Measurements from ENCODE around the gene YPEL1. TPM values are rescaled to one million over a fixed set of nuclear protein-coding genes. Genes with fewer than 3 reads are reported as not detected.

The YPEL1 gene
- total RNA-seq, 1 experiment from 2014 or later, result 3.1 TPM

DNA sequence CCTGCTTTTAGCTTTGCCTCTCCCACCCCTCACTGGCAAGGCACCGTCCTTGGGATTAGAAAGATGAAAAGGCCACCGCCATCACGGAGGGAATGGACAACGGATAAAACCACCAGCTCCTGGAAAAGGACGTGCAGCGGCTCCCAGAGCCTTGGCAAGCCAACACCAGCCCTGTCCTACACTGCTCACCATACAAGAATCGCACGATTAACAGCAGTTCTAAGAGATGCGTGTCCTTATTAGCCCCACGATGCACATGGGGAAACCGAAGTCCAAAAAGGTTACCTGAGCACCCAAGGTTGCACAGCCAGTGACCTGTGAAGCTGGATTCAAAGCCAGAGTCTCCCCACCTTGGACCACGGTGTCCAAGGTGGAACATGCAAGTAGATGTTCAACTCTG lies 7.3 kb downstream of the YPEL1 start:
- intact Hi-C loops (cut with micrococcal nuclease), result no loop called here
- H3K9me3 ChIP-seq (ENCODE audit: control insufficient read depth in 1 of 2, insufficient read depth in 1 of 2, low read depth in 1 of 2, low read length in 2 of 2), result no peaks in the 10 kb centered on the region
- H2AFZ ChIP-seq (ENCODE audit: low read depth, low read length, poor library complexity, severe bottlenecking), result no peak overlapping the region
- H3K36me3 ChIP-seq (ENCODE audit: control insufficient read depth in 1 of 2, insufficient read depth in 2 of 2, low read length in 2 of 2), result no peaks in the 10 kb centered on the region
- CTCF ChIA-PET, result interaction anchor here (1.2 kb wide), 1 partner anchor 14 kb away, joined by 3 read pairs; no protein-coding TSS in a partner anchor
- ATAC-seq, result no peak
- no peaks in the 10 kb centered on the region for H3K9me2 ChIP-seq (ENCODE audit: insufficient read depth)
- no peak overlapping the region for H3K9ac ChIP-seq (ENCODE audit: low read length)
- no peaks in the 10 kb centered on the region for H3K79me2 ChIP-seq (ENCODE audit: insufficient read depth, low read length)
- TF ChIP-seq ELF1 (IDR thresholded peaks at IDR 0.05; ENCODE audit: borderline replicate concordance, low read depth), result no peak
- TF ChIP-seq, protein P1, sequence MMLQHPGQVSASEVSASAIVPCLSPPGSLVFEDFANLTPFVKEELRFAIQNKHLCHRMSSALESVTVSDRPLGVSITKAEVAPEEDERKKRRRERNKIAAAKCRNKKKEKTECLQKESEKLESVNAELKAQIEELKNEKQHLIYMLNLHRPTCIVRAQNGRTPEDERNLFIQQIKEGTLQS (IDR thresholded peaks at IDR 0.05), result no peak
- TF ChIP-seq CTCF (IDR thresholded peaks at IDR 0.05 in 2 of 3, conservative IDR thresholded peaks at IDR 0.05 in 1 of 3; ENCODE audit: borderline replicate concordance in 1 of 3, insufficient read depth in 1 of 3, low read depth in 2 of 3, low read length in 2 of 3), result no peak
- TF ChIP-seq EGR1 (IDR thresholded peaks at IDR 0.05; ENCODE audit: low read depth), result no peak
- TF ChIP-seq, protein P2, sequence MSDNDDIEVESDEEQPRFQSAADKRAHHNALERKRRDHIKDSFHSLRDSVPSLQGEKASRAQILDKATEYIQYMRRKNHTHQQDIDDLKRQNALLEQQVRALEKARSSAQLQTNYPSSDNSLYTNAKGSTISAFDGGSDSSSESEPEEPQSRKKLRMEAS (IDR thresholded peaks at IDR 0.05), result no peak
- no peak for TF ChIP-seq SIN3A (IDR thresholded peaks at IDR 0.05; ENCODE audit: low read depth)
- no peak for TF ChIP-seq RAD21 (IDR thresholded peaks at IDR 0.05; ENCODE audit: low read depth)
- TF ChIP-seq JUND (IDR thresholded peaks at IDR 0.05), result no peak
- no peak for TF ChIP-seq ZNF274 (IDR thresholded peaks at IDR 0.05; ENCODE audit: low read depth, low read length)
- no peak for TF ChIP-seq POLR2A (IDR thresholded peaks at IDR 0.05; ENCODE audit: borderline replicate concordance, extremely low read depth, insufficient read depth, insufficient read length)
- no peak for TF ChIP-seq ZBTB33 (IDR thresholded peaks at IDR 0.05; ENCODE audit: extremely low read depth, insufficient replicate concordance, low read length)
- no peak for TF ChIP-seq REST (IDR thresholded peaks at IDR 0.05; ENCODE audit: low read depth)
- TF ChIP-seq POLR2AphosphoS5 (IDR thresholded peaks at IDR 0.05; ENCODE audit: low read depth, low read length), result no peak
- TF ChIP-seq CBX3 (IDR thresholded peaks at IDR 0.05; ENCODE audit: low read depth), result no peak
- TF ChIP-seq EZH2phosphoT487 (IDR thresholded peaks at IDR 0.05; ENCODE audit: borderline replicate concordance), result no peak
- TF ChIP-seq ZFX (IDR thresholded peaks at IDR 0.05), result no peak
- no peak for TF ChIP-seq YY1 (IDR thresholded peaks at IDR 0.05; ENCODE audit: extremely low read depth, insufficient replicate concordance, low read depth, low read length)
- no peak for TF ChIP-seq TCF7L2 (IDR thresholded peaks at IDR 0.05; ENCODE audit: borderline replicate concordance, extremely low read depth, insufficient read depth, insufficient read length)
- BruUV-seq (replicated peaks), result no TSS peak
- H3K4me2 ChIP-seq (ENCODE audit: low read length), result no peak overlapping the region
- no peaks in the 10 kb centered on the region for H4K20me1 ChIP-seq (ENCODE audit: insufficient read depth)
- DNase-seq (ENCODE audit: low read depth, low spot score), result no peak
- peaks cover 0 to 6% of the 10 kb centered on the region in 2 experiments; a peak in 1 of 4 replicates for H3K4me1 ChIP-seq (ENCODE audit: control insufficient read depth in 1 of 2, insufficient read depth in 2 of 2, low read length in 2 of 2)
- POLR2A ChIA-PET, result no interaction called here
- no peaks in the 10 kb centered on the region for H3K27me3 ChIP-seq (ENCODE audit: insufficient read depth, low read length)
- no peak overlapping the region for H3K27ac ChIP-seq (ENCODE audit: low read depth, low read length)
- H3K4me3 ChIP-seq (replicated peaks in 1 of 2; ENCODE audit: low read depth in 1 of 2, low read length in 2 of 2), result no peak overlapping the region
- RAD21 ChIA-PET (ENCODE audit: low non-redundant PET in 1 of 2, low total read pairs in 2 of 2, uncharacterized antibody in 2 of 2, unreplicated experiment in 2 of 2), result no interaction called here
